GM18498 (cell line): Measurements from ENCODE around the gene DGAT2.

Experiments used
- ATAC-seq: cut with Tn5 transposase; IDR thresholded peaks from one replicate; pipeline ENCODE4 v1.9.1; 2021; ENCODE audit warnings: mild to moderate bottlenecking, moderate library complexity; ENCODE audit not compliant: unreplicated experiment

Gene DGAT2

GRCh38 chr11:75821202-75821601 lies 52.6 kb downstream of the DGAT2 start:
- no peak for ATAC-seq

DNA sequence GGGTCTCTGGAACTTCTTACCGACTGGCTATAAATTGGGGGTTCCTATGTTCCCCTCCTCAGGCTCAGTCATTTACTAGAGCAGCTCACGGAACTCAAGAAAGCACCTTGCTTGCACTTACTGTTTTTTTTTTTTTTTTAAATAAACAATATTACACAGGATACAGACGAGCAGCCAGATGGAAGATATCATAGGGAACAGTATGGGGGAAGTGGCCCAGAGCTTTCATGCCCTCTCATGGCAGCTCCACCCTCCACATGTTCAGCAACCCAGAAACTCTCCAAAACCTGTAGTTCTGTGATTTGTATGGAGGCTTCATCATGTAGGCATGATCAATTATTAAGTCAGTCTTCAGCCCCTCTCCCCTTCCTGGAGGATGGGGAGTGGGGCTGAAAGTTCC lies 54.0 kb downstream of the DGAT2 start:
- ATAC-seq: no peak

GRCh38 chr11:75823415-75823814 lies 54.8 kb downstream of the DGAT2 start:
- ATAC-seq: no peak

GRCh38 chr11:75823946-75824345 lies 55.4 kb downstream of the DGAT2 start:
- ATAC-seq: no peak

GRCh38 chr11:75826461-75827230 lies 58.1 kb downstream of the DGAT2 start:
- no peak for ATAC-seq

GRCh38 chr11:75827562-75827961 lies 59.0 kb downstream of the DGAT2 start:
- ATAC-seq: no peak

- no peak for ATAC-seq
Observed at GRCh38 chr11:75831915-75832502, 63.4 kb downstream of the DGAT2 start.

GRCh38 chr11:75834728-75835127 lies 66.2 kb downstream of the DGAT2 start:
- ATAC-seq: no peak

DNA sequence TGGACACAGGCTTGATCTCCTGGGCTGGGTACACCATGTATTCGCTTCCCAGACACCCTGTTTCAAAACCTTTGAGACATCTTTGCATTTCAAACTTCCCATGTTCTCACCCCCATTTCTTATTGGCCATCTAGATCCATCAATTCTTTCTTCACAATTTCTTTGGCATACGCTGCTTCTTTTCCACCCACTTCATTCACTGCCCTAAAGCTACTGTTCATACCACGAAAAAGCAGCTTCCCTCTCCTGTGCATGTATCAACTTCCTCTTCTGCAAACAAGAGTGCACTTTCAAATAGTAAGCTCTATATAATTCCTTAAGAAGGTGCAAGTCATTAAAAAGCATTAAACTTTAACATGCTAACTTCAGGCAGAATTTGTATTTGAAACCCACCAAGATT lies 67.8 kb downstream of the DGAT2 start:
- ATAC-seq: no peak

- no peak for ATAC-seq
Observed at GRCh38 chr11:75839851-75840250, 71.3 kb downstream of the DGAT2 start.

DNA sequence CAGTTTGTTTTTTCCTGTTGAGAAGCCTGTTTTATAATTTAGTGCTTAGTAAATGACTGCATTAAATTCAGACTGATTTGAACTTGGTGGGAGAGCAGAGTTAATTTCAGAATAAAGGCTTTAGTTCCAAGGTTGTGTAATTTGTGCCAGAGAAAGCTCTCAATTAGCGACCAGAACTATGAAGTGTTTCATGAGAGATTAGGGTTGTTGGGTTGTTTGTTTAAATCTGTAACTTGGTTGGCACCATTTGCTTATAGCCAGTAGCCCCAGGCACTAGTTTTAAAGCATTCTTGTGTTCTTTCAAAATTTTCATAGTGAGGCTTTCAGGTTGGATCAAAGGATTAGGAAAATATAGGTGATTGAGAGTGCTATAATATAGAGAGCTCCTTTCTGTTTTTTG lies 71.9 kb downstream of the DGAT2 start:
- ATAC-seq: no peak

DNA sequence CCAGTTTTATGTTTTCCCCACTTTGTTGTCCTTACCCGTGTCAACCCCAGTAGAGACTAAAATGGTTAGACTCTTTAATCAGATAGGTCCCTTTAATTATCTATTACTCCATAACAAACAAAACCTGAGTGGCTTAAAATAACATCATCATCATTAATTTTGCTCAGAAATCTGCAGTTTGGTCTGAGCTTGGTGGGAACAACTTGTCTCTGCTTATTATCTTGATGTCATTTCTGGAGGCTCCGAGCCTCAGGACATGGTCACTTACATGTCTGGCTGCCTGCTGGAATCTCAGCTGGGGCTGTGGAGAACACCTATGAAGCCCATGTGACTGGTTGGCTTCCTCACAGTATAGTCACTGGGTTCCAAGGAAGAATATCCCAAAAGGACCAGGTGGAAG lies 73.2 kb downstream of the DGAT2 start:
- ATAC-seq: no peak

GRCh38 chr11:75845324-75845723 lies 76.7 kb downstream of the DGAT2 start:
- no peak for ATAC-seq

GRCh38 chr11:75849894-75850293 lies 81.3 kb downstream of the DGAT2 start:
- no peak for ATAC-seq

- ATAC-seq: no peak
Observed at GRCh38 chr11:75850787-75851186, 82.2 kb downstream of the DGAT2 start.
